GM12878 (cell line): ENCODE results near the gene TP53RK.

Source experiments
- CBX3 ChIP-seq: fragments of 200-600 bp; sonication (generic); IDR thresholded peaks from 2 replicates; pipeline ENCODE4 v1.6.1; 2016; ENCODE audit warnings: low read depth, borderline replicate concordance
- CTCF ChIP-seq, 3 experiments: IDR thresholded peaks in 2 of 3; conservative IDR thresholded peaks in 1 of 3; 2 replicates each; pipeline ENCODE4 v1.5.1; 2011; ENCODE audit warnings: low read depth in 3 of 3, low read length in 3 of 3, mild to moderate bottlenecking in 3 of 3, control low read depth in 2 of 3, moderate library complexity in 2 of 3, inconsistent platforms in 1 of 3, mixed read lengths in 1 of 3; ENCODE audit not compliant: control insufficient read depth in 2 of 3, insufficient read depth in 1 of 3; ENCODE audit errors: extremely low read depth in 1 of 3
- ESRRA ChIP-seq: IDR thresholded peaks from 2 replicates; pipeline ENCODE4 v1.6.1; 2012; ENCODE audit warnings: mild to moderate bottlenecking, low read length, improper control_type of control experiment
- EZH2 ChIP-seq: IDR thresholded peaks from 2 replicates; pipeline ENCODE4 v1.6.1; 2012; ENCODE audit warnings: low read depth, mild to moderate bottlenecking, control low read depth, inconsistent platforms, low read length, borderline replicate concordance; ENCODE audit not compliant: control insufficient read depth
- GABPA ChIP-seq: IDR thresholded peaks from 2 replicates; pipeline ENCODE4 v1.6.1; 2014; ENCODE audit warnings: antibody characterized with exemption, low read depth, mild to moderate bottlenecking, inconsistent platforms
- KAT2A ChIP-seq: conservative IDR thresholded peaks from 2 replicates; pipeline ENCODE4 v1.6.1; 2011; ENCODE audit warnings: low read depth, low read length; ENCODE audit not compliant: control insufficient read depth
- NRF1 ChIP-seq: conservative IDR thresholded peaks from 2 replicates; pipeline ENCODE4 v1.6.1; 2011; ENCODE audit warnings: mild to moderate bottlenecking, low read depth, low read length, improper control_type of control experiment
- POLR2A ChIP-seq: IDR thresholded peaks from 2 replicates; pipeline ENCODE4 v1.6.1; 2011; ENCODE audit warnings: low read depth, mild to moderate bottlenecking, low read length
- POLR2AphosphoS5 ChIP-seq: IDR thresholded peaks from 2 replicates; pipeline ENCODE4 v1.6.1; 2011; ENCODE audit warnings: mild to moderate bottlenecking, low read length, inconsistent platforms
- RAD21 ChIP-seq: IDR thresholded peaks from 2 replicates; pipeline ENCODE4 v1.6.1; 2011; ENCODE audit warnings: mild to moderate bottlenecking, low read depth, low read length, moderate library complexity; ENCODE audit not compliant: insufficient read depth
- TAF1 ChIP-seq: IDR thresholded peaks from 2 replicates; pipeline ENCODE4 v1.6.1; 2011; ENCODE audit warnings: mild to moderate bottlenecking, low read depth, low read length, borderline replicate concordance
- TCF7 ChIP-seq: IDR thresholded peaks from 2 replicates; pipeline ENCODE4 v1.6.1; 2014; ENCODE audit warnings: antibody characterized with exemption, borderline replicate concordance
- YY1 ChIP-seq: IDR thresholded peaks from 2 replicates; pipeline ENCODE4 v1.6.1; 2011; ENCODE audit warnings: low read depth, mild to moderate bottlenecking, low read length
- ZBTB40 ChIP-seq: fragments of 450-650 bp; IDR thresholded peaks from 2 replicates; pipeline ENCODE4 v1.6.1; 2016; ENCODE audit warnings: mild to moderate bottlenecking, moderate library complexity, borderline replicate concordance

DNA sequence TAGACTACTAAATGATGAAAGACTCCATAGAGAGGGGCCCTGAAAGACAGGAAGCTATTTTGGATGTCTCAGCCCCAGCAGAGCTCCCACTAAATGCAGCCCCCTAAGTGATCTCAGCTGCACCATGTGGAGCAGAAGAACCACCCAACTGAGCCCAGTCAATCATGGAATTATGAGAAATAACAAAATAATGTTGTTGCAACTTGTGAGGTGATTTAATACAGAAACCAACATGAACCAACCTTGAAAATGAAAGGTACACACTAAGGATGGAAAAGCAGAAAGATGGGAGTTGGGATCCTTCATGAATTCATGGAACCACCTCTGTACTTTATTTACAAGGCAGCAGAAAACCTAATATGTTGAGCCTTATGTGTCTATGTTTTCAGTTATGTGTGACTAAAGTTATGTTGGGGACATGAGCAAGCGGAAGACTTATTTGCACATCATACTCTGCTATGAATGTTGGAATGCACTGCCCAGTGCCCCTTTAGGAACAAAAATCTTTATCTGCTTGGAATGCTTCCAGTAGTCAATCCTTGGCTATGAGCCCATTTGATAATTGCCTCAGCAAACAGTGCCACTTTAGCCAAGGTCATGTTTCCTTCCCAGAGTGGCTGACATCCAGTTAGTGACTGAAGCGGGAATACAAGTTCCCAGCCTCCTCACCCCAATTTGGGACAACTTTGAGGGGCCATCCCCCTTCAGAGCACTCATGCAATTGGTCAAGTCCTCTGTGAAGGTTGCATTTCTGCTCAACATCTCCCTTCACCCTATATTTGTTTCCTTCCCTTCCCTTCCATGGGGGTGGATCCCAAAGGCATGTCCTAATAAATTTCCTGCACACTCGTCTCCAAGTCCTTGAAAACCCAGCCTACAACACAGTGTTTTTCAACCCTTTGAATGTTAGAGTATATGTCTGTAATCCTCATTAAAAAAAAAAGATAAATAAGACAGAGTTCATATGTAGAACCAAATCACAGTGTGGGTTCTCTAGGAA, 18.4 kb downstream of the TP53RK start:
- TF ChIP-seq CTCF (IDR thresholded peaks at IDR 0.05 in 2 of 3, conservative IDR thresholded peaks at IDR 0.05 in 1 of 3; ENCODE audit: control insufficient read depth in 2 of 3, extremely low read depth in 1 of 3, insufficient read depth in 1 of 3, low read depth in 3 of 3, low read length in 3 of 3) = no peak
- TF ChIP-seq EZH2 = no peak
- no peak for TF ChIP-seq CBX3
- no peak for TF ChIP-seq POLR2A
- TF ChIP-seq YY1 = no peak
- no peak for TF ChIP-seq NRF1
- no peak for TF ChIP-seq KAT2A
- TF ChIP-seq GABPA = no peak
- no peak for TF ChIP-seq TCF7
- no peak for TF ChIP-seq ESRRA
- no peak for TF ChIP-seq ZBTB40
- no peak for TF ChIP-seq TAF1
- TF ChIP-seq POLR2AphosphoS5 = no peak
- TF ChIP-seq RAD21 = no peak
